VCaP (cell line): ENCODE results near the gene RTP4.
"Not testable (repeated sequence)": the region's sequence is repeated elsewhere in the genome, so short reads cannot be mapped to it uniquely, and the experiment has no call there.

ENCODE experiments used
- H3K27ac ChIP-seq: fragments of 450-650 bp; 2 replicates; pipeline ENCODE4 v1.5.1; 2017
- CTCF ChIP-seq: fragments of 450-650 bp; conservative IDR thresholded peaks from 2 replicates; pipeline ENCODE4 v1.5.1; 2017; ENCODE audit warnings: mild to moderate bottlenecking, moderate library complexity

Gene RTP4

DNA sequence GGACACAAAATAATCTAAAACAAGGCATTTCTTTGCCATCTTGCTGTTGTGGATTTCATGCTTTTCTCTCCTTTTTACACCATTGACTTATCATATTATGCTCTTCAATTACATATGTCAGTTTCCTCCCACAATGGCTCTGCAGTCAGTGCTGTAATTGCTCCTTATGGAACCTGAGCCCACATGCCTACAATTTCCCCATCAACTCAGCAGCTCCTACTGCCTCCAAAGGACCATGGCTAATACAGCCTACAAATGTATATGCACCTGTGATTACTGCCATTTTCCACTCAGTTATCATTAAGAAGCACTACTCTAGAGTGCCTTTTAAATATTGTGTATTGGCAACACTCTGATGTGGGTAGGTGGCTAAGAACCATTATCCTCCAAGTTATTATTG lies 30.8 kb downstream of the RTP4 start:
- no peak for TF ChIP-seq CTCF
- no peak overlapping the region for H3K27ac ChIP-seq

GRCh38 chr3:187400756-187401155 lies 32.6 kb downstream of the RTP4 start:
- no peak for TF ChIP-seq CTCF
- no peak overlapping the region for H3K27ac ChIP-seq

GRCh38 chr3:187401856-187402255 lies 33.7 kb downstream of the RTP4 start:
- TF ChIP-seq CTCF: no peak
- H3K27ac ChIP-seq: no peak overlapping the region

- no peak overlapping the region for H3K27ac ChIP-seq
- no peak for TF ChIP-seq CTCF
Measured at GRCh38 chr3:187403768-187404288, 35.6 kb downstream of the RTP4 start.

DNA sequence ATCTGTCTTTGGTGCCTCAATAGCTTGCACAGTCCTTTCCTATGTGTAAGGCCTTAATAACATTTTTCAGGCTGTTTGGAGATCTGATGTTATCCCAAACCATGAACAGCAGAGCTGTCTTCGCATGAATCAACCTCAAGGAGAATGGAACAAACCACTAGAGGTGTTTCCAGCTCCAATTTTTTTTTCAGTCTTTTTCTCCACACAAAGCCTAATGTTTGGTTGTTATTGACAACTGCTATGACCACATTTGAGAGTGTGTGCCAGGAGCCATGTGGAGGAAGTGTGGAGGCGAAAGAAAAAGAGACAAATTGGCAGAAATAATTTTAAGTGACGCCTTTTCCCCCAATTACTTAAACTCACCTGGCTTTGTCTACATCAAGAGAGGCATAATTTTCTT lies 38.7 kb downstream of the RTP4 start:
- H3K27ac ChIP-seq: no peak overlapping the region

GRCh38 chr3:187411991-187412781 lies 44.0 kb downstream of the RTP4 start:
- not testable (repeated sequence) for H3K27ac ChIP-seq

More for the DNA sequence above, 38.7 kb downstream of the RTP4 start:
- TF ChIP-seq CTCF: no peak
